ENCODE data around the gene UBA6. TPM values are rescaled to one million over a fixed set of nuclear protein-coding genes. Genes with fewer than 3 reads are reported as not detected.

UBA6 gene
- total RNA-seq, 1 donor from 2014 or later = 36.0 TPM

DNA sequence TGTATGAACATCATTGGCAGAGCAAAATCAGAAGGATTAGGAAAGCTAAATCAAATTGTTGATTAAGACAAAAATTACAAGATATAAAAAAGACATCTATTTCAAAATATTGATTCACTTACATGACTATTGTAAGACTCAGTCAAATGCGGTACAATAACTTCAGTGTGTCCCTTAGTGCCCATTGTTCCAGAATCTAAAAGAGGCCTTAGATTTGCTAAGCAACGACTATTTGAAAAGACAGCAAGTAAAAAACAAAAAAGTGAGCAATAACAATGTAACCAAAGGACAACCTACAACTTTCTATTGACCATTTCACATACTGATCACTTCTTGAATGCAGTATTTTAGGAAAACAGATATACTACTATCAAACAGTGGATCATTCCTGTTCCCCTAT is 65.6 kb downstream of the UBA6 start:
- H3K4me1 ChIP-seq (ENCODE audit: control insufficient read depth in 3 of 3, insufficient read depth in 3 of 3, low read length in 3 of 3) = no peaks in the 10 kb centered on the region
- H3K27ac ChIP-seq (ENCODE audit: low read depth, low read length) = no peak overlapping the region
- no peaks in the 10 kb centered on the region for H3K27me3 ChIP-seq (ENCODE audit: control insufficient read depth in 3 of 3, insufficient read depth in 3 of 3, low read length in 3 of 3)
- H3K9ac ChIP-seq (ENCODE audit: low read depth in 1 of 3, low read length in 3 of 3) = no peak overlapping the region
- H3K9me3 ChIP-seq (ENCODE audit: control insufficient read depth in 3 of 3, low read length in 3 of 3) = no peaks in the 10 kb centered on the region
- H3K4me3 ChIP-seq (ENCODE audit: low read length in 3 of 3) = no peak overlapping the region
- H3K36me3 ChIP-seq (ENCODE audit: control insufficient read depth in 3 of 3, insufficient read depth in 3 of 3, low read length in 3 of 3) = peaks cover 4 to 22% (median 12%) of the 10 kb centered on the region in 3 donors

DNA sequence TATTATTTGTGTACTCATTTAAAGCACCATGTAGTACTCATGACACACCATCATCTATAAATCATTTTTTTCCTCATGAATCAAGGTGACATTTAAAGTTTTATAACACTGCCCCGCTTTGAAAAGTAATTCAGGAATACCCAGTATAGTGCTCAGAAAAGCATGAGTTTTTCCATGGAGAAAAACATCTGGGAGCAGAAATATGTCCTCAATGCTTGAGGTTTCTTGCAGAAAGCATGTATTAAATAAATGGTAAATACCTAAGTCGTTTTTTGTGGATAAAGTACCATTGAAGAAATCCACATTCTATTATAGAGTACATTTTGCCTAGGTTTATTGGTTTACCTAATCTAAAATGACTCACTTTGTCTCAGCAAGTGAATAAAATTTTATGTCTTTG is 66.2 kb downstream of the UBA6 start:
- Histone ChIP-seq H3K9me3 (ENCODE audit: control insufficient read depth in 3 of 3, low read length in 3 of 3) (no peaks in the 10 kb centered on the region), H3K4me3 (ENCODE audit: low read length in 3 of 3) (no peak overlapping the region), H3K36me3 (ENCODE audit: control insufficient read depth in 3 of 3, insufficient read depth in 3 of 3, low read length in 3 of 3) (peaks cover 6 to 23% (median 16%) of the 10 kb centered on the region in 3 donors)

DNA sequence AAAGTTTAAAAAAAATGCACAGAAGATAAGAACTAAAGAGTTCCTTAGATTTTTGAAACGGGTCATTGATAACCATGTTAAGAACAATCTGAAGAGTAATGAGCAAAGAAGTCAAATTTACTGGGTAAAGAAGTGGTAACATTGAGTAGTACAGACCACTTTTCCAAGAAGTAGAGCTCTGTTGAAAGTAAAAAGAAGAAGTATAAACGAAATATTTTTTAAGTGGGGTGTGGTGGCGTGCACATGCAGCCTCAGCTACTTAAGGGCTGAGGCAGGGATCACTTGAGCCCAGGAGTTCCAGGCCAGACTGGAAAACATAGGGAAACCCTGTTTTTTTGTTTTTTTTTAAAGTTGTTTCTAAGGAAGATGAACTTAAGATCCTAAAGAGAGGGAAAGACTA is 68.5 kb downstream of the UBA6 start:
- peaks cover 3 to 21% (median 11%) of the 10 kb centered on the region in 3 donors for H3K36me3 ChIP-seq (ENCODE audit: control insufficient read depth in 3 of 3, insufficient read depth in 3 of 3, low read length in 3 of 3)

More for the DNA sequence above, 66.2 kb downstream of the UBA6 start:
- Histone ChIP-seq H3K9ac (ENCODE audit: low read depth in 1 of 3, low read length in 3 of 3) (no peak overlapping the region), H3K27me3 (ENCODE audit: control insufficient read depth in 3 of 3, insufficient read depth in 3 of 3, low read length in 3 of 3) (no peaks in the 10 kb centered on the region), H3K27ac (ENCODE audit: low read depth, low read length) (no peak overlapping the region), H3K4me1 (ENCODE audit: control insufficient read depth in 3 of 3, insufficient read depth in 3 of 3, low read length in 3 of 3) (no peaks in the 10 kb centered on the region)

DNA sequence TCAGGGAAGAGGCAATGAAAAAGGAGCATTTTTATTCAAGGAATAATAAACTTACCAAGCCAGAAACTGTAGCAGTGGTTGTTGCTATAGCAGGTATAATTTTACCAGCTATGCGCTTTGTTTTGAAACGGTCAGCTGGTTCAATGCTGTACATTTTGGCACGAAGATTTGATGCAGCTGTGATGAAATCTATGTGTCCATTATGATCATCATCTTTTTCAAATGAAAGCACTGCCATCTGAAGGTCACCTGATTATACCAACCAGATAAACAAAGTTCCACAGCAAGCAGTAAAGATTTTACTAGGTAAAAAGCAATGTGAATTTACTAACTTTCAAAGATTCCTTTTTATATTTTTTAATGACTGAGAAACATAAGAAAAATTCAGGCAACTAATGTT is 76.0 kb downstream of the UBA6 start:
- Histone ChIP-seq H3K27me3 (ENCODE audit: control insufficient read depth in 3 of 3, insufficient read depth in 3 of 3, low read length in 3 of 3) (no peaks in the 10 kb centered on the region), H3K27ac (ENCODE audit: low read depth, low read length) (no peak overlapping the region), H3K9me3 (ENCODE audit: control insufficient read depth in 3 of 3, low read length in 3 of 3) (no peaks in the 10 kb centered on the region), H3K36me3 (ENCODE audit: control insufficient read depth in 3 of 3, insufficient read depth in 3 of 3, low read length in 3 of 3) (peaks cover 8 to 29% (median 22%) of the 10 kb centered on the region in 3 donors), H3K4me1 (ENCODE audit: control insufficient read depth in 3 of 3, insufficient read depth in 3 of 3, low read length in 3 of 3) (no peaks in the 10 kb centered on the region), H3K4me3 (ENCODE audit: low read length in 3 of 3) (no peak overlapping the region), H3K9ac (ENCODE audit: low read depth in 1 of 3, low read length in 3 of 3) (no peak overlapping the region)

More for the DNA sequence above, 68.5 kb downstream of the UBA6 start:
- no peaks in the 10 kb centered on the region for H3K4me1 ChIP-seq (ENCODE audit: control insufficient read depth in 3 of 3, insufficient read depth in 3 of 3, low read length in 3 of 3)
- H3K4me3 ChIP-seq (ENCODE audit: low read length in 3 of 3) = no peak overlapping the region
- no peak overlapping the region for H3K9ac ChIP-seq (ENCODE audit: low read depth in 1 of 3, low read length in 3 of 3)
- no peaks in the 10 kb centered on the region for H3K9me3 ChIP-seq (ENCODE audit: control insufficient read depth in 3 of 3, low read length in 3 of 3)
- no peak overlapping the region for H3K27ac ChIP-seq (ENCODE audit: low read depth, low read length)
- H3K27me3 ChIP-seq (ENCODE audit: control insufficient read depth in 3 of 3, insufficient read depth in 3 of 3, low read length in 3 of 3) = no peaks in the 10 kb centered on the region

DNA sequence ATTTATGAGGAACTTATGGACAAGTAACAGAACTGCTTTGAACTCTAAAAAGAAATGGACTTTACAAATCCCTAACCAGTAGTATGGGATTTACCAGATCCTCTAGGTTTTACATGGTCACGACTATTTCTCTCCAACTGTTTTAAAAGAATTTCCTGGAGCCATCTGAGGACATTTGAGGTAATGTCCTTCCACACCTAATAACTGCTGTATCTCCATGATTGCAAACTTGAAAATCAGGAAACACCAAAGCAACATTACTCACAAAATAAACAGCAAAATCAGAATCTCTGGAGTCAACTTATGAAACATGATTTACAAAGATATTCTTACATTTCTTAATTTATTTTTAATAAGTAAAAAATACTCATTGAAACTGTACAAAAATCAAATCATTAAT is 84.5 kb downstream of the UBA6 start:
- H3K9me3 ChIP-seq (ENCODE audit: control insufficient read depth in 3 of 3, low read length in 3 of 3) = no peaks in the 10 kb centered on the region
- peaks cover 3 to 11% (median 9%) of the 10 kb centered on the region in 3 donors for H3K36me3 ChIP-seq (ENCODE audit: control insufficient read depth in 3 of 3, insufficient read depth in 3 of 3, low read length in 3 of 3)
- H3K4me1 ChIP-seq (ENCODE audit: control insufficient read depth in 3 of 3, insufficient read depth in 3 of 3, low read length in 3 of 3) = no peaks in the 10 kb centered on the region
- no peak overlapping the region for H3K27ac ChIP-seq (ENCODE audit: low read depth, low read length)
- no peak overlapping the region for H3K9ac ChIP-seq (ENCODE audit: low read depth in 1 of 3, low read length in 3 of 3)
- no peak overlapping the region for H3K4me3 ChIP-seq (ENCODE audit: low read length in 3 of 3)
- no peaks in the 10 kb centered on the region for H3K27me3 ChIP-seq (ENCODE audit: control insufficient read depth in 3 of 3, insufficient read depth in 3 of 3, low read length in 3 of 3)

DNA sequence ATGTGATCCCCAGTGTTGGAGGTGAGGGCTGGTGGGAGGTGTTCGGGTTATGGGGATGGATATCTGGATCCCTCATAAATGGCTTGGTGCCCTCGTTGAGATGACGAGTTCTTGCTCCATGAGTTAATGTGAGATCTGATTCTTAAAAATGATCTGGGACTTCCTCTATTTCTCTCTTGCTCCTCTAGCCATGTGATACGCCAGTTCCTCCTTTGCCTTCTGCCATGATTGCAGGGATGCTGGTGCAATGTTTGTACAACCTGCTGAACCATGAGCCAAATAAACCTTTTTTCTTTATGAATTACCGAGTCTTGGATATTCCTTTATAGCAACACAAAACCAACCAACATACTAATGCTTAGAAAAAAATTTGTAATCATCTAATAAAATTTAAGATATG is 85.8 kb downstream of the UBA6 start:
- H3K36me3 ChIP-seq (ENCODE audit: control insufficient read depth in 3 of 3, insufficient read depth in 3 of 3, low read length in 3 of 3) = peaks cover 0 to 5% (median 4%) of the 10 kb centered on the region in 3 donors
- no peaks in the 10 kb centered on the region for H3K4me1 ChIP-seq (ENCODE audit: control insufficient read depth in 3 of 3, insufficient read depth in 3 of 3, low read length in 3 of 3)
- no peak overlapping the region for H3K27ac ChIP-seq (ENCODE audit: low read depth, low read length)
- no peaks in the 10 kb centered on the region for H3K27me3 ChIP-seq (ENCODE audit: control insufficient read depth in 3 of 3, insufficient read depth in 3 of 3, low read length in 3 of 3)
- H3K9ac ChIP-seq (ENCODE audit: low read depth in 1 of 3, low read length in 3 of 3) = no peak overlapping the region
- H3K4me3 ChIP-seq (ENCODE audit: low read length in 3 of 3) = no peak overlapping the region
- H3K9me3 ChIP-seq (ENCODE audit: control insufficient read depth in 3 of 3, low read length in 3 of 3) = no peaks in the 10 kb centered on the region

DNA sequence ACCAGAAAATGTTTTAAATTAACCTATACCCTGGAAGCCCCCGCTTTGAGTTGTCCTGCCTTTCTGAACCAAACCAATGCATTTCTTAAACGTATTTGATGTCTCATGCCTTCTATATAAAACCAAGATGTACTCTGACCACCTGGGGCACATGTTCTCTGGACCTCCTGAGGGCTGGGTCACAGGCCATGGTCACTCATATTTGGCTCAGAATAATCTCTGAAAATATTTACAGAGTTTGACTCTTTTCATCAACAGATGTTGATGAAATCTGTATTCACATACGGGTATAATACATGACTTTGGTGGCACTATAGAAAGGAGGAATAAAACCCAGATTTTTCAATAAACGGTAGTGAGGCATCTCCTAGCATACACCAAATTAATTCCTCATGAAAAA is 86.8 kb downstream of the UBA6 start:
- Histone ChIP-seq H3K36me3 (ENCODE audit: control insufficient read depth in 3 of 3, insufficient read depth in 3 of 3, low read length in 3 of 3) (peaks cover 0 to 4% (median 0%) of the 10 kb centered on the region in 3 donors), H3K4me1 (ENCODE audit: control insufficient read depth in 3 of 3, insufficient read depth in 3 of 3, low read length in 3 of 3) (no peaks in the 10 kb centered on the region), H3K9me3 (ENCODE audit: control insufficient read depth in 3 of 3, low read length in 3 of 3) (peaks cover 0 to 3% (median 3%) of the 10 kb centered on the region in 3 donors), H3K4me3 (ENCODE audit: low read length in 3 of 3) (no peak overlapping the region), H3K27ac (ENCODE audit: low read depth, low read length) (no peak overlapping the region), H3K27me3 (ENCODE audit: control insufficient read depth in 3 of 3, insufficient read depth in 3 of 3, low read length in 3 of 3) (no peaks in the 10 kb centered on the region), H3K9ac (ENCODE audit: low read depth in 1 of 3, low read length in 3 of 3) (no peak overlapping the region)

DNA sequence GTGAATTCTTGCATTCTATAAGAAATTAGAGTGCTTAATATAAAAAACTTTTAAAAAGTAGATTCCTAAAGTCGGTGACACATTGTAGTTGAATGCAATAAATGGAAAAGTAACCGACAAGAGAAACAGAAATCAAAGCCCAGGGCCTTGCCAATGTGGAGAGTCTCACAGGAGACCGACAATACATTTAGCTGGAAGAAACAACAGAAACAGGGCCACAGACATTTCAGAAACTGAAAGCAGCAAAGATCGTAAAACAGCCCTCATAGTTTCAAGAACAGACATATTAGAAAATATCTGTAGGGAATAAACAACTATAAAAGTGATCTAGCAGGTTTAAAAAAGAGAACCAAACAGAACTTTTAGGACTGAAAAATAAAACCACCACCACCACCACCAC is 92.9 kb downstream of the UBA6 start:
- Histone ChIP-seq H3K9me3 (ENCODE audit: control insufficient read depth in 3 of 3, low read length in 3 of 3) (peaks cover 0 to 3% (median 3%) of the 10 kb centered on the region in 3 donors), H3K27me3 (ENCODE audit: control insufficient read depth in 3 of 3, insufficient read depth in 3 of 3, low read length in 3 of 3) (no peaks in the 10 kb centered on the region), H3K4me1 (ENCODE audit: control insufficient read depth in 3 of 3, insufficient read depth in 3 of 3, low read length in 3 of 3) (no peaks in the 10 kb centered on the region), H3K36me3 (ENCODE audit: control insufficient read depth in 3 of 3, insufficient read depth in 3 of 3, low read length in 3 of 3) (no peaks in the 10 kb centered on the region), H3K27ac (ENCODE audit: low read depth, low read length) (no peak overlapping the region), H3K4me3 (ENCODE audit: low read length in 3 of 3) (no peak overlapping the region), H3K9ac (ENCODE audit: low read depth in 1 of 3, low read length in 3 of 3) (no peak overlapping the region)

DNA sequence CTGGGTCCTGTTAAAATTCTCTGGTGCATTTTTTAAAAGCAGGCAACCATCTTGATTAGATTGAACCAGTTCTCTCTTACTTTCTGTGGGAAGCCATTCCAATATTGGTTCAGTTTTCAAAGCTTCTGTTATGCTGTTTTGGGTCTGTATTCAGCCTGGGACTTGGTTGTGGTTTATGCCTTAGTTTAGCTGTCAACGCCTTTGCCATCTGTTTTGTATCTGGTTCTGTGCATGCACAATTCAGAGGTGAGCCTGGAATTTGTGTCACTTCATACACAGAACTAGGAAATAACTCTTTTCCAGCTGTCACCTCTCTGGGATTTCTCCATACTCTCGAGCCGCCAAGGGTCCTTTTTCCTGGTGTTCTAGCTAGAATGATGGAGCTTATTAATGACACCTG is 96.2 kb downstream of the UBA6 start:
- H3K9me3 ChIP-seq (ENCODE audit: control insufficient read depth in 3 of 3, low read length in 3 of 3) = peaks cover 0 to under 1% (median 0%) of the 10 kb centered on the region in 3 donors
- H3K36me3 ChIP-seq (ENCODE audit: control insufficient read depth in 3 of 3, insufficient read depth in 3 of 3, low read length in 3 of 3) = no peaks in the 10 kb centered on the region
- no peaks in the 10 kb centered on the region for H3K4me1 ChIP-seq (ENCODE audit: control insufficient read depth in 3 of 3, insufficient read depth in 3 of 3, low read length in 3 of 3)
- no peak overlapping the region for H3K4me3 ChIP-seq (ENCODE audit: low read length in 3 of 3)
- H3K27me3 ChIP-seq (ENCODE audit: control insufficient read depth in 3 of 3, insufficient read depth in 3 of 3, low read length in 3 of 3) = no peaks in the 10 kb centered on the region
- no peak overlapping the region for H3K9ac ChIP-seq (ENCODE audit: low read depth in 1 of 3, low read length in 3 of 3)
- no peak overlapping the region for H3K27ac ChIP-seq (ENCODE audit: low read depth, low read length)

DNA sequence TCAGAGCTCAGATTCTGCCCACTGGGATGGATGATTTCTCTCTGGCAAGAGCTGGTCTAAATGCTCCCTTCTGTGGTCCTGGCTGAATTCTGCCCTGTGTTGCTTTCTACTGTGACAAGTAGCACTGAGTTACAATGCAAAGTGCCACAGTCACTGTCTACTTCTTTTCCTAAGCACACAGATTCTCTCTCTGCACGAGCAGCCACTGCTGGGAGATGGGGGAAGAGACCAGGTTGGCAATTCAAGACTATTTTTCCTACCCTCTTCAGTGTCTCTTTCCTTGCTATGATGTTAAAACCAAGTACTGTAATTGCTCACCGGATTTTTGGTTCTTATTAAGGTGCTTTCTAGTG is 97.0 kb downstream of the UBA6 start:
- Histone ChIP-seq H3K4me3 (ENCODE audit: low read length in 3 of 3) (no peak overlapping the region), H3K4me1 (ENCODE audit: control insufficient read depth in 3 of 3, insufficient read depth in 3 of 3, low read length in 3 of 3) (no peaks in the 10 kb centered on the region), H3K36me3 (ENCODE audit: control insufficient read depth in 3 of 3, insufficient read depth in 3 of 3, low read length in 3 of 3) (no peaks in the 10 kb centered on the region), H3K9ac (ENCODE audit: low read depth in 1 of 3, low read length in 3 of 3) (no peak overlapping the region), H3K27me3 (ENCODE audit: control insufficient read depth in 3 of 3, insufficient read depth in 3 of 3, low read length in 3 of 3) (no peaks in the 10 kb centered on the region), H3K9me3 (ENCODE audit: control insufficient read depth in 3 of 3, low read length in 3 of 3) (no peaks in the 10 kb centered on the region), H3K27ac (ENCODE audit: low read depth, low read length) (no peak overlapping the region)
